H1 (cell line): Measurements from ENCODE around the gene MCC. TPM values are rescaled to one million over a fixed set of nuclear protein-coding genes. Genes with fewer than 3 reads are reported as not detected.
A peak's percentile ranks its signal among the peaks of the same experiment; 100 is the strongest.

Experiments used
- CTCF ChIA-PET: fragments of 300-600 bp; sonication (Branson Sonifier 250); formaldehyde crosslinking; loops from one replicate; lab custom pipeline; 2021; ENCODE audit not compliant: partially characterized antibody; lab: Charles Lee
- POLR2A ChIA-PET: fragments of 300-600 bp; sonication (Branson Sonifier 250); formaldehyde crosslinking; loops from one replicate; lab custom pipeline; 2021; ENCODE audit warnings: inconsistent platforms; ENCODE audit not compliant: partially characterized antibody; lab: Charles Lee
- DNase-seq, 2 experiments: peaks; one replicate each; pipeline versions ENCODE4 v3.0.0 to v3.0.0-alpha.2; 2010 to 2022; ENCODE audit warnings: low spot score in 2 of 2, low read depth in 1 of 2, mixed read lengths in 1 of 2
- FAIRE-seq: peaks from 2 replicates; lab custom pipeline; 2011; peaks lifted over from hg19 to GRCh38; lab: Jason Lieb, UNC
- H2AFZ ChIP-seq: 2 replicates; pipeline ENCODE4 v1.8.1; 2012; ENCODE audit warnings: low read length, inconsistent platforms
- H2AK5ac ChIP-seq: 2 replicates; pipeline ENCODE4 v1.6.1; 2013; ENCODE audit warnings: low read depth, low read length
- H2BK120ac ChIP-seq: replicated peaks from 2 replicates; pipeline ENCODE3; 2013; ENCODE audit warnings: low read depth, low read length, inconsistent platforms
- H2BK12ac ChIP-seq: 2 replicates; pipeline ENCODE4 v1.6.1; 2013; ENCODE audit warnings: low read depth, low read length
- H2BK15ac ChIP-seq: 2 replicates; pipeline ENCODE4 v1.6.1; 2013; ENCODE audit warnings: low read length
- H2BK20ac ChIP-seq: 2 replicates; pipeline ENCODE4 v1.6.1; 2013; ENCODE audit warnings: low read length
- H2BK5ac ChIP-seq: 2 replicates; pipeline ENCODE4 v1.6.1; 2013; ENCODE audit warnings: low read depth, low read length
- H3K14ac ChIP-seq: 2 replicates; pipeline ENCODE4 v1.6.1; 2013; ENCODE audit warnings: inconsistent platforms; ENCODE audit not compliant: insufficient read length
- H3K18ac ChIP-seq: 2 replicates; pipeline ENCODE4 v1.6.1; 2013; ENCODE audit warnings: low read length; ENCODE audit errors: extremely low read depth
- H3K23ac ChIP-seq: 2 replicates; pipeline ENCODE4 v1.6.1; 2013; ENCODE audit warnings: inconsistent platforms; ENCODE audit not compliant: insufficient read length
- H3K23me2 ChIP-seq: 2 replicates; pipeline ENCODE4 v1.6.1; 2013; ENCODE audit warnings: low read depth, low read length
- H3K27ac ChIP-seq: 2 replicates; pipeline ENCODE4 v1.6.1; 2011; ENCODE audit warnings: low read depth, low read length, inconsistent platforms
- H3K27me3 ChIP-seq, 4 experiments: replicated peaks in 1 of 4; 1 replicate in 1 of 4; 2 replicates in 3 of 4; pipeline versions ENCODE4 v1.6.1 to v1.8.1; 2011 to 2013; ENCODE audit warnings: low read length in 3 of 4, mild to moderate bottlenecking in 3 of 4, inconsistent platforms in 2 of 4, mixed read lengths in 2 of 4, moderate library complexity in 1 of 4; ENCODE audit not compliant: control insufficient read depth in 3 of 4, insufficient read depth in 3 of 4; ENCODE audit errors: extremely low read depth in 1 of 4
- H3K36me3 ChIP-seq, 4 experiments: 2 replicates each; pipeline versions ENCODE4 v1.6.1 to v1.8.1; 2011 to 2013; ENCODE audit warnings: mild to moderate bottlenecking in 4 of 4, low read length in 3 of 4, moderate library complexity in 2 of 4, control low read depth in 1 of 4, inconsistent platforms in 1 of 4; ENCODE audit not compliant: insufficient read depth in 4 of 4, control insufficient read depth in 2 of 4
- H3K4ac ChIP-seq: replicated peaks from 2 replicates; pipeline ENCODE3; 2013; ENCODE audit warnings: low read length, low read depth, mixed read lengths, inconsistent platforms; ENCODE audit not compliant: insufficient read length
- H3K4me1 ChIP-seq, 4 experiments: replicated peaks in 1 of 4; 1 replicate in 1 of 4; 2 replicates in 3 of 4; pipeline versions ENCODE4 v1.6.1 to v1.8.1; 2011 to 2013; ENCODE audit warnings: low read length in 3 of 4, inconsistent platforms in 2 of 4, mixed read lengths in 1 of 4; ENCODE audit not compliant: insufficient read depth in 4 of 4, control insufficient read depth in 3 of 4
- H3K4me2 ChIP-seq, 2 experiments: 2 replicates each; pipeline versions ENCODE4 v1.6.1 to v1.8.1; 2011 to 2013; ENCODE audit warnings: low read depth in 2 of 2, low read length in 2 of 2, control low read depth in 1 of 2, inconsistent platforms in 1 of 2, mild to moderate bottlenecking in 1 of 2; ENCODE audit not compliant: insufficient read depth in 1 of 2
- H3K4me3 ChIP-seq, 4 experiments: fragments of 200-600, 300-600 bp in 1 of 4; sonication (generic), shearing (Covaris generic), sonication (Bioruptor Twin) in 1 of 4; 2 replicates each; pipeline versions ENCODE4 v1.5.1 to v1.8.1; 2011 to 2016; ENCODE audit warnings: low read length in 4 of 4, low read depth in 3 of 4, control low read depth in 2 of 4, inconsistent platforms in 2 of 4, mild to moderate bottlenecking in 2 of 4, mixed read lengths in 1 of 4, moderate library complexity in 1 of 4; ENCODE audit not compliant: insufficient read depth in 2 of 4; ENCODE audit errors: extremely low read depth in 1 of 4
- H3K56ac ChIP-seq: replicated peaks from 2 replicates; pipeline ENCODE3; 2013; ENCODE audit warnings: low read depth, mild to moderate bottlenecking, mixed read lengths, low read length, inconsistent platforms; ENCODE audit not compliant: insufficient read length
- H3K79me1 ChIP-seq: 2 replicates; pipeline ENCODE4 v1.6.1; 2013; ENCODE audit warnings: low read depth, low read length, control low read depth
- H3K79me2 ChIP-seq, 2 experiments: 2 replicates each; pipeline versions ENCODE4 v1.6.1 to v1.8.1; 2012 to 2013; ENCODE audit warnings: low read length in 2 of 2, mild to moderate bottlenecking in 2 of 2, inconsistent platforms in 1 of 2; ENCODE audit not compliant: insufficient read depth in 2 of 2, control insufficient read depth in 1 of 2
- H3K9ac ChIP-seq, 4 experiments: replicated peaks in 1 of 4; 1 replicate in 1 of 4; 2 replicates in 3 of 4; pipeline versions ENCODE4 v1.6.1 to v1.8.1; 2011 to 2013; ENCODE audit warnings: low read depth in 3 of 4, low read length in 3 of 4, control low read depth in 2 of 4, mild to moderate bottlenecking in 2 of 4, moderate library complexity in 2 of 4, inconsistent platforms in 1 of 4; ENCODE audit errors: extremely low read depth in 1 of 4
- H3K9me3 ChIP-seq, 2 experiments: 2 replicates each; pipeline versions ENCODE4 v1.6.1 to v1.8.1; 2012 to 2013; ENCODE audit warnings: mild to moderate bottlenecking in 2 of 2, moderate library complexity in 2 of 2, control low read depth in 1 of 2, inconsistent platforms in 1 of 2, low read depth in 1 of 2, low read length in 1 of 2, mixed read lengths in 1 of 2; ENCODE audit not compliant: insufficient read depth in 2 of 2
- H4K20me1 ChIP-seq, 2 experiments: replicated peaks in 1 of 2; 2 replicates each; pipeline versions ENCODE3 to v1.8.1; 2011 to 2013; ENCODE audit warnings: inconsistent platforms in 2 of 2, low read length in 2 of 2, mild to moderate bottlenecking in 1 of 2; ENCODE audit not compliant: insufficient read depth in 2 of 2, control insufficient read depth in 1 of 2
- H4K5ac ChIP-seq: 2 replicates; pipeline ENCODE4 v1.6.1; 2013; ENCODE audit warnings: low read length, low read depth, mixed read lengths, inconsistent platforms; ENCODE audit not compliant: insufficient read length
- H4K8ac ChIP-seq: 2 replicates; pipeline ENCODE4 v1.8.0; 2013; ENCODE audit warnings: mild to moderate bottlenecking, moderate library complexity, low read length, inconsistent platforms; ENCODE audit not compliant: insufficient read depth; ENCODE audit errors: extremely low read depth
- H4K91ac ChIP-seq: replicated peaks from 2 replicates; pipeline ENCODE3; 2013; ENCODE audit warnings: low read length, mixed read lengths, inconsistent platforms; ENCODE audit not compliant: insufficient read length
- CHD1 ChIP-seq: IDR thresholded peaks from 2 replicates; pipeline ENCODE4 v1.6.1; 2012; ENCODE audit warnings: low read depth, low read length, improper control_type of control experiment
- EP300 ChIP-seq, 2 experiments: IDR thresholded peaks; 1 replicate in 1 of 2; 2 replicates in 1 of 2; pipeline ENCODE4 v1.6.1; 2011 to 2012; ENCODE audit warnings: low read depth in 2 of 2, low read length in 2 of 2, mild to moderate bottlenecking in 2 of 2, borderline replicate concordance in 1 of 2, inconsistent platforms in 1 of 2, moderate library complexity in 1 of 2
- KDM5A ChIP-seq: fragments of 200-600 bp; IDR thresholded peaks from 2 replicates; pipeline ENCODE4 v1.7.1; 2012; ENCODE audit warnings: mild to moderate bottlenecking, low read length, inconsistent platforms, mixed read lengths
- PHF8 ChIP-seq: fragments of 200-600 bp; sonication (generic); conservative IDR thresholded peaks from 2 replicates; pipeline ENCODE4 v1.7.1; 2012; ENCODE audit warnings: low read depth, mild to moderate bottlenecking, inconsistent platforms, low read length, moderate library complexity
- POLR2A ChIP-seq, 2 experiments: IDR thresholded peaks; 1 replicate in 1 of 2; 2 replicates in 1 of 2; pipeline ENCODE4 v1.6.1; 2011; ENCODE audit warnings: low read depth in 2 of 2, low read length in 2 of 2, mild to moderate bottlenecking in 2 of 2; ENCODE audit errors: control extremely low read depth in 1 of 2
- SP4 ChIP-seq: IDR thresholded peaks from 2 replicates; pipeline ENCODE4 v1.6.1; 2012; ENCODE audit warnings: low read length, inconsistent platforms
- WGBS, 2 experiments: shearing (Covaris generic) in 1 of 2; methylation state at CpG; one replicate each; pipeline versions ENCODE4 v1.1.6 to v1.1.7; 2013 to 2015; ENCODE audit warnings: low lambda C conversion rate in 2 of 2, mixed read lengths in 2 of 2, inconsistent platforms in 1 of 2, low coverage in 1 of 2, missing lambda C conversion rate in 1 of 2; ENCODE audit not compliant: insufficient replicate concordance in 2 of 2, insufficient coverage in 1 of 2, insufficient read length in 1 of 2; ENCODE audit errors: extremely low coverage in 1 of 2, missing lambda C conversion rate in 1 of 2; 5-methylcytosine and 5-hydroxymethylcytosine counted together
- polyA plus RNA-seq, 7 experiments: library from polyadenylated mRNA; depleted of rRNA in 3 of 7; stranded (reverse) in 5 of 7; unstranded in 2 of 7; fragments of >200 nt in 5 of 7; fragments of 200-250 nt in 2 of 7; gene quantifications; 1 replicate in 5 of 7; 2 replicates in 1 of 7; 4 replicates in 1 of 7; pipeline versions ENCODE4 v1.2.1 to v1.2.3, GENCODE V29; 2011 to 2013; ENCODE audit warnings: missing spikeins in 2 of 7, mixed read lengths in 2 of 7
- total RNA-seq: library from RNA; stranded (reverse); fragmentation: NEBNext Ultra II Directional; extraction: Animal tissue kit (Norgen Biotek cat#: 25700); gene quantifications from 2 replicates; pipeline ENCODE4 v1.2.1, GENCODE V29; 2021
- TF ChIP-seq, protein P1 (sequence below): IDR thresholded peaks from 2 replicates; pipeline ENCODE4 v1.6.1; 2012; ENCODE audit warnings: inconsistent platforms

Gene MCC
- total and polyA plus RNA-seq, 2 of the 8 experiments (the other 6 are each of a cell fraction or from before 2014, with no cell fraction given): 2.6 to 18.3 TPM

GRCh38 chr5:113488645-113489184 is 462 bp upstream of the MCC start:
- Histone ChIP-seq H2BK5ac (peak overlapping the region; percentile 44; the same call in 1 of the 2 replicates), H2BK20ac (no peak overlapping the region), H4K5ac (peak overlapping the region; percentile 6), H2AFZ (peak overlapping the region; percentile 98), H3K36me3 (no peaks in the 10 kb centered on the region), H3K27ac (no peak overlapping the region), H3K14ac (no peak overlapping the region), H2AK5ac (no peak overlapping the region), H2BK15ac (no peak overlapping the region), H4K8ac (peak overlapping the region; percentile 94), H3K79me1 (no peaks in the 10 kb centered on the region), H3K4me1 (peaks cover 0 to 4% (median 0%) of the 10 kb centered on the region in 4 experiments; a peak in 1 of 7 replicates), H3K23me2 (peaks cover 12% of the 10 kb centered on the region; the same call in 1 of the 2 replicates), H3K9me3 (peaks cover 21 to 23% of the 10 kb centered on the region in 2 experiments), H3K56ac (no peak overlapping the region), H3K79me2 (no peaks in the 10 kb centered on the region), H2BK12ac (no peak overlapping the region), H2BK120ac (no peak overlapping the region), H4K20me1 (no peaks in the 10 kb centered on the region), H3K4me3 (peak overlapping the region; percentile 72 to 84 (median 75)), H3K27me3 (peaks cover 0 to 21% (median 18%) of the 10 kb centered on the region in 4 experiments; a peak in 6 of 7 replicates), H3K23ac (no peak overlapping the region), H4K91ac (peak overlapping the region; percentile 87), H3K9ac (peak overlapping the region in 3 of 4 experiments; percentile 8 to 68 (median 67); a peak in 5 of 7 replicates), H3K4ac (no peak overlapping the region), H3K4me2 (peak overlapping the region; percentile 86 to 99), H3K18ac (peak overlapping the region; percentile 84)
- 35% methylated on average over 20 of the region's 20 CpGs; no CpG with 5 or more reads in 1 of the 2 experiments for WGBS, 2 experiments
- TF ChIP-seq POLR2A (IDR thresholded peaks at IDR 0.05; ENCODE audit: control extremely low read depth in 1 of 2, low read depth in 2 of 2, low read length in 2 of 2) (0 out of 3 replicates have a peak, but pooled peaks of 1 of the 2 experiments have one; percentile 10), CHD1 (no peak), SP4 (no peak), PHF8 (peak; percentile 26; the same call in 1 of the 2 replicates), KDM5A (no peak), EP300 (IDR thresholded peaks at IDR 0.05; ENCODE audit: borderline replicate concordance in 1 of 2, low read depth in 2 of 2, low read length in 2 of 2) (peak in 1 of 2 experiments; percentile 90; a peak in 1 of 3 replicates)
- TF ChIP-seq, protein P1, sequence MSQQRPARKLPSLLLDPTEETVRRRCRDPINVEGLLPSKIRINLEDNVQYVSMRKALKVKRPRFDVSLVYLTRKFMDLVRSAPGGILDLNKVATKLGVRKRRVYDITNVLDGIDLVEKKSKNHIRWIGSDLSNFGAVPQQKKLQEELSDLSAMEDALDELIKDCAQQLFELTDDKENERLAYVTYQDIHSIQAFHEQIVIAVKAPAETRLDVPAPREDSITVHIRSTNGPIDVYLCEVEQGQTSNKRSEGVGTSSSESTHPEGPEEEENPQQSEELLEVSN: 0 out of 2 replicates have a peak, but pooled peaks have one; percentile 36
- ChIA-PET POLR2A (interaction anchor here (0.6 to 2.2 kb wide), 3 partner anchors 13 to 696 kb away, joined by 3 to 9 read pairs (median 9); partner anchors contain the start of gene YTHDC2), CTCF (interaction anchor here (0.7 to 1.7 kb wide), 7 partner anchors 11 to 521 kb away, joined by 3 to 7 read pairs (median 3); no protein-coding TSS in a partner anchor)
- DNase-seq (no peak), FAIRE-seq (no peak)
